CD14-positive monocyte (primary cell): ENCODE data around the gene PRKD1. TPM values are rescaled to one million over a fixed set of nuclear protein-coding genes. Genes with fewer than 3 reads are reported as not detected.

ENCODE experiments used
- DNase-seq, 3 donors: peaks; one replicate each; pipeline ENCODE4 v3.0.0-alpha.2; 2011 to 2022
- H2AFZ ChIP-seq: 2 replicates; pipeline ENCODE4 v1.6.0; 2012; ENCODE audit warnings: mild to moderate bottlenecking, low read depth, low read length, inconsistent platforms; ENCODE audit not compliant: insufficient read depth, poor library complexity, severe bottlenecking
- H3K27ac ChIP-seq, 2 donors: 1 replicate in 1 of 2; 2 replicates in 1 of 2; pipeline ENCODE4 v1.5.1; 2012 to 2013; ENCODE audit warnings: low read length in 2 of 2, control low read depth in 1 of 2, inconsistent platforms in 1 of 2, low read depth in 1 of 2, mild to moderate bottlenecking in 1 of 2
- H3K27me3 ChIP-seq, 2 donors: one replicate each; pipeline versions ENCODE4 v1.6.0 to v1.6.1; 2011 to 2013; ENCODE audit warnings: low read length in 2 of 2; ENCODE audit not compliant: control insufficient read depth in 2 of 2, insufficient read depth in 2 of 2
- H3K36me3 ChIP-seq, 2 donors: replicated peaks in 1 of 2; 1 replicate in 1 of 2; 2 replicates in 1 of 2; pipeline versions ENCODE4 v1.5.1 to v1.6.1; 2012 to 2013; ENCODE audit warnings: low read length in 2 of 2, control low read depth in 1 of 2, inconsistent platforms in 1 of 2, mild to moderate bottlenecking in 1 of 2; ENCODE audit not compliant: insufficient read depth in 2 of 2, control insufficient read depth in 1 of 2
- H3K4me1 ChIP-seq, 2 donors: 1 replicate in 1 of 2; 2 replicates in 1 of 2; pipeline versions ENCODE4 v1.5.1 to v1.6.1; 2012 to 2013; ENCODE audit warnings: low read length in 2 of 2, control low read depth in 1 of 2, inconsistent platforms in 1 of 2, mild to moderate bottlenecking in 1 of 2, moderate library complexity in 1 of 2; ENCODE audit not compliant: insufficient read depth in 2 of 2, control insufficient read depth in 1 of 2
- H3K4me2 ChIP-seq: replicated peaks from 2 replicates; pipeline ENCODE3; 2012; ENCODE audit warnings: low read length, moderate library complexity, mild to moderate bottlenecking; ENCODE audit not compliant: poor library complexity, severe bottlenecking; ENCODE audit errors: extremely low read depth
- H3K4me3 ChIP-seq, 3 experiments: fragments of 200-600 bp in 1 of 3; sonication (generic) in 1 of 3; replicated peaks in 1 of 3; 1 replicate in 2 of 3; 2 replicates in 1 of 3; pipeline ENCODE4 v1.5.1; 2011 to 2013; ENCODE audit warnings: low read length in 3 of 3, mild to moderate bottlenecking in 3 of 3, control low read depth in 2 of 3, low read depth in 2 of 3, inconsistent platforms in 1 of 3, moderate library complexity in 1 of 3
- H3K79me2 ChIP-seq: 2 replicates; pipeline ENCODE4 v1.6.0; 2012; ENCODE audit warnings: mild to moderate bottlenecking, control low read depth, inconsistent platforms, low read length, moderate library complexity; ENCODE audit not compliant: insufficient read depth
- H3K9ac ChIP-seq: 2 replicates; pipeline ENCODE4 v1.6.0; 2017; ENCODE audit warnings: low read length, mild to moderate bottlenecking; ENCODE audit not compliant: insufficient read depth, poor library complexity, severe bottlenecking
- H3K9me3 ChIP-seq, 2 donors: replicated peaks in 1 of 2; 1 replicate in 1 of 2; 2 replicates in 1 of 2; pipeline versions ENCODE4 v1.5.1 to v1.6.1; 2012 to 2013; ENCODE audit warnings: low read length in 2 of 2, control low read depth in 1 of 2; ENCODE audit not compliant: control insufficient read depth in 1 of 2, insufficient read depth in 1 of 2
- H4K20me1 ChIP-seq: 2 replicates; pipeline ENCODE4 v1.6.0; 2012; ENCODE audit warnings: mild to moderate bottlenecking, low read length, control low read depth, moderate library complexity; ENCODE audit not compliant: insufficient read depth
- H3K27ac Mint-ChIP-seq, 7 donors: one replicate each; pipeline ENCODE4 v1.8.0; 2020; ENCODE audit warnings: mild to moderate bottlenecking in 7 of 7, mixed read lengths in 7 of 7, moderate library complexity in 6 of 7, inconsistent platforms in 2 of 7
- H3K27me3 Mint-ChIP-seq, 3 donors: one replicate each; pipeline ENCODE4 v1.8.0; 2021 to 2022; ENCODE audit warnings: low read depth in 3 of 3, mild to moderate bottlenecking in 3 of 3, mixed read lengths in 3 of 3, moderate library complexity in 3 of 3, inconsistent platforms in 1 of 3
- H3K36me3 Mint-ChIP-seq, 2 donors: one replicate each; pipeline ENCODE4 v1.8.0; 2020; ENCODE audit warnings: mixed read lengths in 2 of 2, inconsistent platforms in 1 of 2, mild to moderate bottlenecking in 1 of 2
- H3K4me1 Mint-ChIP-seq: one replicate; pipeline ENCODE4 v1.8.0; 2020; ENCODE audit warnings: mild to moderate bottlenecking, mixed read lengths
- H3K4me3 Mint-ChIP-seq, 2 donors: one replicate each; pipeline ENCODE4 v1.8.0; 2020; ENCODE audit warnings: mild to moderate bottlenecking in 2 of 2, mixed read lengths in 2 of 2, moderate library complexity in 1 of 2
- H3K9me3 Mint-ChIP-seq, 7 donors: one replicate each; pipeline ENCODE4 v1.8.0; 2020 to 2022; ENCODE audit warnings: mixed read lengths in 7 of 7, mild to moderate bottlenecking in 6 of 7, moderate library complexity in 6 of 7, inconsistent platforms in 2 of 7
- CTCF ChIP-seq: fragments of 200-600 bp; IDR thresholded peaks from one replicate; pipeline ENCODE4 v1.8.0; 2022; ENCODE audit warnings: antibody characterized with exemption, mild to moderate bottlenecking
- WGBS: methylation state at CpG from one replicate; pipeline ENCODE4 v1.1.5; 2013; ENCODE audit warnings: missing lambda C conversion rate; ENCODE audit not compliant: insufficient coverage; 5-methylcytosine and 5-hydroxymethylcytosine counted together
- intact Hi-C, 2 donors: fragments of 100-400 bp; cut with micrococcal nuclease; formaldehyde crosslinking; loops; one replicate each; pipeline versions ENCODE4 v1.15.0 to v1.15.1; 2023
- polyA plus RNA-seq, 3 donors: library from polyadenylated mRNA; depleted of rRNA in 1 of 3; unstranded in 2 of 3; stranded (reverse) in 1 of 3; fragments of 300-500 nt in 2 of 3; fragments of >200 nt in 1 of 3; fragmentation: Illumina TruSeq in 2 of 3; gene quantifications; 1 replicate in 2 of 3; 2 replicates in 1 of 3; pipeline ENCODE4 v1.2.3, GENCODE V29; 2012 to 2021

PRKD1 gene
- polyA plus RNA-seq, 3 donors = not detected

- DNase-seq = no peak
- intact Hi-C loops = no loop called here
- no CpG with 5 or more reads among the region's 2 CpGs for WGBS
These were observed 139.6 kb downstream of the PRKD1 start for GRCh38 chr14:29788093-29788492.

GRCh38 chr14:29783556-29783955 lies 144.1 kb downstream of the PRKD1 start:
- Histone ChIP-seq H3K4me1 (no peaks in the 10 kb centered on the region), H3K4me2 (no peak overlapping the region), H3K4me3 (no peak overlapping the region), H2AFZ (no peak overlapping the region), H3K27ac (no peak overlapping the region), H4K20me1 (no peaks in the 10 kb centered on the region), H3K9ac (no peak overlapping the region), H3K9me3 (no peaks in the 10 kb centered on the region), H3K27me3 (no peaks in the 10 kb centered on the region), H3K79me2 (no peaks in the 10 kb centered on the region), H3K36me3 (no peaks in the 10 kb centered on the region)
- TF ChIP-seq CTCF = no peak
- Mint-ChIP-seq H3K27ac (no peak overlapping the region), H3K36me3 (no peaks in the 10 kb centered on the region), H3K9me3 (peaks cover 2 to 15% (median 3%) of the 10 kb centered on the region in 7 donors), H3K4me3 (no peak overlapping the region), H3K27me3 (no peaks in the 10 kb centered on the region), H3K4me1 (no peaks in the 10 kb centered on the region)
- no peak for DNase-seq
- WGBS = no CpG with 5 or more reads among the region's 3 CpGs
- intact Hi-C loops = no loop called here

More at GRCh38 chr14:29788093-29788492, 139.6 kb downstream of the PRKD1 start:
- no peak overlapping the region for H3K4me3 ChIP-seq
- no peak for TF ChIP-seq CTCF
- no peaks in the 10 kb centered on the region for H3K27me3 ChIP-seq
- H3K27ac ChIP-seq = no peak overlapping the region
- no peaks in the 10 kb centered on the region for H3K4me1 ChIP-seq
- Mint-ChIP-seq H3K27me3 (no peaks in the 10 kb centered on the region), H3K4me3 (no peak overlapping the region), H3K36me3 (no peaks in the 10 kb centered on the region), H3K4me1 (no peaks in the 10 kb centered on the region), H3K27ac (no peak overlapping the region), H3K9me3 (peaks cover 0 to 14% (median 5%) of the 10 kb centered on the region in 7 donors)
- H3K4me2 ChIP-seq = no peak overlapping the region
- H3K36me3 ChIP-seq = no peaks in the 10 kb centered on the region
- peaks cover 0 to 9% of the 10 kb centered on the region in 2 donors for H3K9me3 ChIP-seq
- no peaks in the 10 kb centered on the region for H3K79me2 ChIP-seq
- no peak overlapping the region for H3K9ac ChIP-seq
- no peaks in the 10 kb centered on the region for H4K20me1 ChIP-seq
- no peak overlapping the region for H2AFZ ChIP-seq
